Erythroblast (primary cell): ENCODE results near the gene TMC7.

Source experiments
- GATA1 ChIP-seq: IDR thresholded peaks from 2 replicates; pipeline ENCODE4 v1.6.1; 2011; ENCODE audit warnings: low read depth, mild to moderate bottlenecking, control low read depth, low read length, moderate library complexity
- POLR2A ChIP-seq: IDR thresholded peaks from 2 replicates; pipeline ENCODE4 v1.6.1; 2011; ENCODE audit warnings: mild to moderate bottlenecking, low read length

- no peak for TF ChIP-seq POLR2A
- TF ChIP-seq GATA1: no peak
Measured at GRCh38 chr16:18948372-18949020, 35.2 kb upstream of the TMC7 start.
